ENCODE data around the gene DKK3. TPM values are rescaled to one million over a fixed set of nuclear protein-coding genes. Genes with fewer than 3 reads are reported as not detected.

Gene DKK3
- total and polyA plus RNA-seq, 3 experiments from 2014 or later: 2.4 to 20.4 (median 2.7) TPM

DNA sequence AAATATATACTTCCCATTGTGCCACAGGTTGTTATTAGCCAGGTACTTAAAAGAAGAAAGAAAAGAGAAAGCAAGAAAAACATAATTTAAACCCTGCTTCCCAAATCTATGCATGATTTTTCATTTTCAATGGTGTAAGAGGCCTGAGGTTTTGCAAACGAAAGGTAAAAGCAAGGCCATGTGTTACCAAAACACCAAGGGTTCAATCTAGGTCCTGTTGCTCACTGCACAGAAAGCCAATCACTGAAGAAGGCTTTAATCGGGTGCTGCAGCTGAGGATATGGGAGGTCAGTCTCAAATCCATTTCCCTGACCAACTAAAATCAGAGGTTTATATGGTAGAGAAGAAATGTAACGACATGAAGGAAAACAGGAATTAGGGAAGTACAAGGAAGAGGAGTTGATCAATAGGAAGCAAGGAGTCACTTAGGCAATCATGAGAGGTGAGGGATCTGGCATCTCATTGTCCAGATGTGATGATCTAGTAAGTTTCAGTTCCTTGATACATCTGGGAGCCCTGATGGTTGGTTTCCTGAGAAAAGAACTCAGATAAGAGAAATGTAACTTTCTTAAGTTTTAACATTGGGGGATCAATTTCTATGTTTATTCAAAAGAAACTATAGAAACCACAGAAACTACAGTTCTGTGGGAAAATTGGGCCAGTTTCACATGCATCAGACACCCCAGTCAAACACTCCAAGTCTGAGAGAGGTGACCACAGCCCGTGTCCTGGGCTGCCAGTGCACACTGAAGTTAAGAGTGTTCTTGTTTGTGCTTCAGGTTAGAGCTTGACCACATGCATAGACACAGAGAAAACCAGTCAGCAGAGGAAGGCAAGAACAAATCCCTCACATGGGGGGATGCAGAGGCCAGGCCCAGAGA, 18.1 kb upstream of the DKK3 start:
- Histone ChIP-seq H3K4me1 (ENCODE audit: insufficient read depth, low read length) (no peaks in the 10 kb centered on the region), H3K4me3 (ENCODE audit: low read length) (no peak overlapping the region), H3K27ac (ENCODE audit: low read depth, low read length) (no peak overlapping the region), H3K9me3 (ENCODE audit: low read length) (no peaks in the 10 kb centered on the region), H3K36me3 (ENCODE audit: insufficient read depth, low read length) (no peaks in the 10 kb centered on the region), H3K27me3 (ENCODE audit: insufficient read depth, low read length, poor library complexity, severe bottlenecking) (no peaks in the 10 kb centered on the region)
- DNase-seq: no peak
- Mint-ChIP-seq H3K4me1 (no peaks in the 10 kb centered on the region), H3K4me3 (no peak overlapping the region), H3K27ac (no peak overlapping the region), H3K9me3 (peaks cover 4 to 9% (median 6%) of the 10 kb centered on the region in 5 donors), H3K36me3 (peaks cover 0 to 18% (median 0%) of the 10 kb centered on the region in 3 donors), H3K27me3 (peaks cover 6 to 42% of the 10 kb centered on the region in 2 donors)
- ChIA-PET CTCF (interaction anchor here (0.8 to 1.6 kb wide), 2 partner anchors 18 to 229 kb away, joined by 3 to 6 read pairs; no protein-coding TSS in a partner anchor), POLR2A (no interaction called here)

DNA sequence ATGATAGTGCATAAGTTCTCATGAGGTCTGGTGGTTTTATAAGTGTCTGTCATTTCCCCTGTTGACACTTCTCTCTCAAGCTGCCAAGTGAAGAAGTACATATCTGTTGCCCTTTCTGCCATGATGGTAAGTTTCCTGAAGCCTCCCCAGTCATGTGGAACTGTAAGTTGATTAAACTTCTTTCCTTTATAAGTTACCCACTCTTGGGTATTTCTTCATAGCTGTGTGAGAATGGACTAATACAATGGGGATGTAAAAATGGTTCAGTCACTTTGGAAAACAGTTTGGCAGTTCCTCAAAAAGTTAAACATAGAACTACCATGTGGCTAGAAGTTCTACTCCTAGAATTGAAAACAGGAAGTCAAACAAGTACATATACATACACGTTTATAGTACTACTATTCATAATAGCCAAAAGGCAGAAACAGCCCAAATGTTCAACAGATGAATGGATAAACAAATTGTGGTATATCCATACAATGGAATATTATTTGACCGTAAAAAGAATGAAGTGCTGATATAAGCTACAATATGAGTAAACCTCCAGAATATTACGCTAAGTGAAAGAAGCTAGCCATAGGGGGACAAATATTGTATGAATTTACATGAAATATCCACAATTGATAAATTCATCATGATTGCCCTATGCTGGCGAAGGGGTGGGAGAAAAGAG, 16.0 kb upstream of the DKK3 start:
- no peaks in the 10 kb centered on the region for H3K36me3 ChIP-seq (ENCODE audit: insufficient read depth, low read length)
- Mint-ChIP-seq H3K27me3 (peaks cover 5 to 51% of the 10 kb centered on the region in 2 donors), H3K9me3 (peaks cover 4 to 9% (median 6%) of the 10 kb centered on the region in 5 donors), H3K36me3 (peaks cover 0 to 18% (median 0%) of the 10 kb centered on the region in 3 donors), H3K4me3 (no peak overlapping the region), H3K4me1 (no peaks in the 10 kb centered on the region), H3K27ac (no peak overlapping the region)
- H3K9me3 ChIP-seq (ENCODE audit: low read length): no peaks in the 10 kb centered on the region
- ChIA-PET POLR2A (no interaction called here), CTCF (no interaction called here)
- no peak overlapping the region for H3K4me3 ChIP-seq (ENCODE audit: low read length)
- no peaks in the 10 kb centered on the region for H3K27me3 ChIP-seq (ENCODE audit: insufficient read depth, low read length, poor library complexity, severe bottlenecking)
- no peaks in the 10 kb centered on the region for H3K4me1 ChIP-seq (ENCODE audit: insufficient read depth, low read length)
- H3K27ac ChIP-seq (ENCODE audit: low read depth, low read length): no peak overlapping the region
- DNase-seq: no peak

DNA sequence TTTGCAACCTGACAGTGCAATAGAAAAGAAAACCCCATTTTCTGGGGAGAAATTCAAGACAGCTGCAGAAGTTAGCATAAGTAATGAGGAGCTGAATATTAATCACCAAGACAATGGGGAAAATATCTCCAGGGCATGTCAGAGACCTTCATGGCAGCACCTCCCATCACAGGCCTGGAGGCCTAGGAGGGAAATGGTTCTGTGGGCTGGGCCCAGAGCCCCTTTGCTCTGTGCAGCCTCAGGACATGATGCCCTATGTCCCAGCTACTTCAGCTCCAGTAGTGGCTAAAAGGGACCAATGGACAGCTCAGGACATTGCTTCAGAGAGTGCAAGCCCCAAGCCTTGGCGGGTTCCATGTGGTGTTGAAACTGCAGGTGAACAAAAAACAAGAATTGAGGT, 14.6 kb upstream of the DKK3 start:
- no peak for DNase-seq
- H3K4me3 ChIP-seq (ENCODE audit: low read length): no peak overlapping the region
- H3K27ac Mint-ChIP-seq: no peak overlapping the region
- POLR2A ChIA-PET: no interaction called here
- no peaks in the 10 kb centered on the region for H3K4me1 ChIP-seq (ENCODE audit: insufficient read depth, low read length)
- CTCF ChIA-PET: no interaction called here
- no peaks in the 10 kb centered on the region for H3K27me3 ChIP-seq (ENCODE audit: insufficient read depth, low read length, poor library complexity, severe bottlenecking)
- H3K36me3 Mint-ChIP-seq: peaks cover 0 to 18% (median 0%) of the 10 kb centered on the region in 3 donors
- H3K9me3 ChIP-seq (ENCODE audit: low read length): no peaks in the 10 kb centered on the region
- H3K9me3 Mint-ChIP-seq: peaks cover 4 to 9% (median 6%) of the 10 kb centered on the region in 5 donors
- no peak overlapping the region for H3K27ac ChIP-seq (ENCODE audit: low read depth, low read length)
- H3K27me3 Mint-ChIP-seq: peaks cover 2 to 46% of the 10 kb centered on the region in 2 donors
- H3K4me3 Mint-ChIP-seq: no peak overlapping the region
- no peaks in the 10 kb centered on the region for H3K4me1 Mint-ChIP-seq
- no peaks in the 10 kb centered on the region for H3K36me3 ChIP-seq (ENCODE audit: insufficient read depth, low read length)

DNA sequence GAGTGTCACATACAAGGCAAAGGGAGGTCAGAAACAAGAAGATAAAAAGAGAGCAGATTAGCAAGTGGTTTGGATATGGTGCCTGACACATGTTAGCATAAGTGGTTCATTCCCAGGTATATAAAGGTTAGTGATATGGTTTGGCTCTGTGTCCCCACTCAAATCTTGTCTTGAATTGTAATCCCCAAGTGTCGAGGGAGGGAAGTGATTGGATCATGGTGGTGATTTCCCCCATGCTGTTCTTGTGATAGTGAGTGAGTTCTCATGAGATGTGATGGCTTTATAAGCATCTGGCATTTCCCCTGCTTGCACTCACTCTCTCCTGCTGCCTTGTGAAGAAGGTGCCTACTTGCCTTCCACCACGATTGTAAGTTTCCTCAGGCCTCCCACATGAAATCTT, 12.1 kb upstream of the DKK3 start:
- Mint-ChIP-seq H3K4me1 (no peaks in the 10 kb centered on the region), H3K36me3 (peaks cover 0 to 18% (median 0%) of the 10 kb centered on the region in 3 donors), H3K9me3 (peaks cover 4 to 9% (median 6%) of the 10 kb centered on the region in 5 donors), H3K27ac (no peak overlapping the region), H3K27me3 (peaks cover 5 to 40% of the 10 kb centered on the region in 2 donors), H3K4me3 (no peak overlapping the region)
- ChIA-PET CTCF (no interaction called here), POLR2A (no interaction called here)
- no peak for DNase-seq
- H3K27ac ChIP-seq (ENCODE audit: low read depth, low read length): no peak overlapping the region
- no peak overlapping the region for H3K4me3 ChIP-seq (ENCODE audit: low read length)
- H3K36me3 ChIP-seq (ENCODE audit: insufficient read depth, low read length): no peaks in the 10 kb centered on the region
- no peaks in the 10 kb centered on the region for H3K9me3 ChIP-seq (ENCODE audit: low read length)
- no peaks in the 10 kb centered on the region for H3K27me3 ChIP-seq (ENCODE audit: insufficient read depth, low read length, poor library complexity, severe bottlenecking)
- H3K4me1 ChIP-seq (ENCODE audit: insufficient read depth, low read length): no peaks in the 10 kb centered on the region

DNA sequence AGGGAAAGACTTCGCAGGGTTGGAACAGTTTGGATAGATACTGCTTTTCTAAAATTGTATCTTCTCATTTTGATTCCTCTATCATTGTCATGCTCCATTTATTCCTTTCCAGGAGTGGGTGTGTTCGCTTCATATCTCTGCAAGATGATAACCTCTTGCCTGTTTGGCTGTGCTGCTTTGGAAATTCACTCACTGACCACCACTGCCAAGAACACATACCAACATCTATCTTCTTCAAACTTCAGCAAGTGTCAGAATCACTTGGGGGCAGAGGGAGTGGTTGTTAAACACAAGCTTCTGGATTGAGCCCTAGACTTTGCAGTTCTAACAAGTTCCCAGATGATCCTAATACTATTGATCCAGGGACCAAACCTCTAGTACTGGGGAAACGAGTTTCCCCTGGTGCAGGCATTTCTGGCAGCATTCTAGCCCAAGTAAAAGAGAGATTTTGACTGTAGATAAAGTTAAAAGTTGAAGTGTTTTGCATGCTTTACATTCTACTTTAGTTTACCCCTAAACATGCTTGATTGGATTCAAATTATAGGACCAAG, 11.5 kb upstream of the DKK3 start:
- no peaks in the 10 kb centered on the region for H3K27me3 ChIP-seq (ENCODE audit: insufficient read depth, low read length, poor library complexity, severe bottlenecking)
- no peak overlapping the region for H3K4me3 ChIP-seq (ENCODE audit: low read length)
- Mint-ChIP-seq H3K27ac (no peak overlapping the region), H3K27me3 (peaks cover 5 to 43% of the 10 kb centered on the region in 2 donors), H3K9me3 (peaks cover 4 to 9% (median 6%) of the 10 kb centered on the region in 5 donors), H3K36me3 (peaks cover 0 to 18% (median 0%) of the 10 kb centered on the region in 3 donors), H3K4me3 (no peak overlapping the region), H3K4me1 (no peaks in the 10 kb centered on the region)
- CTCF ChIA-PET: no interaction called here
- H3K9me3 ChIP-seq (ENCODE audit: low read length): no peaks in the 10 kb centered on the region
- POLR2A ChIA-PET: no interaction called here
- no peaks in the 10 kb centered on the region for H3K36me3 ChIP-seq (ENCODE audit: insufficient read depth, low read length)
- no peaks in the 10 kb centered on the region for H3K4me1 ChIP-seq (ENCODE audit: insufficient read depth, low read length)
- no peak overlapping the region for H3K27ac ChIP-seq (ENCODE audit: low read depth, low read length)
- DNase-seq: no peak

DNA sequence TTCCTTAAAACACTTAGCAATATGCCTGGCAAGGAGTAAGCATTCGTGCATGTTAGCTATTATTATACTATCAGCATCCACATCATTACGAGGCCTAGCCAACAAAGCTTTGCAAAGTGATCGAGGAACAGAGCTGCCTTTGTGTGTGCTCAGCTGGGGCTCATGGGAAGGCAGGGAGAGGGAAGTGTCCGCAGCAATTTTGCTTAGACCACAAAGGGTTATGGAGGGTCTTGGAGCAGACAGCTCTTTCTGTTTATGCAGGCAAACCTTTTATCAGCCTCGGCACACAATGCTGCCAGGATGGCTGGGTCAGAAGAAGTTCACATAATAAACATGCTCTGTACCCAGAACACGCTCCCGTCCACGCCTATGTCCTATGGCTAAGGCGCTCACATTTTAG, 10.9 kb upstream of the DKK3 start:
- no peak overlapping the region for H3K4me3 Mint-ChIP-seq
- Histone ChIP-seq H3K4me1 (ENCODE audit: insufficient read depth, low read length) (no peaks in the 10 kb centered on the region), H3K36me3 (ENCODE audit: insufficient read depth, low read length) (no peaks in the 10 kb centered on the region), H3K27ac (ENCODE audit: low read depth, low read length) (no peak overlapping the region), H3K9me3 (ENCODE audit: low read length) (no peaks in the 10 kb centered on the region), H3K27me3 (ENCODE audit: insufficient read depth, low read length, poor library complexity, severe bottlenecking) (no peaks in the 10 kb centered on the region), H3K4me3 (ENCODE audit: low read length) (no peak overlapping the region)
- H3K4me1 Mint-ChIP-seq: no peaks in the 10 kb centered on the region
- H3K27ac Mint-ChIP-seq: peak overlapping the region in 1 of 8 donors; percentile 21
- ChIA-PET POLR2A (no interaction called here), CTCF (interaction anchor here (1.5 kb wide), 1 partner anchor 24 kb away, joined by 3 read pairs; no protein-coding TSS in a partner anchor)
- DNase-seq: no peak
- H3K36me3 Mint-ChIP-seq: peaks cover 0 to 14% (median 0%) of the 10 kb centered on the region in 3 donors
- peaks cover 5 to 42% of the 10 kb centered on the region in 2 donors for H3K27me3 Mint-ChIP-seq
- H3K9me3 Mint-ChIP-seq: peaks cover 2 to 4% (median 2%) of the 10 kb centered on the region in 5 donors

DNA sequence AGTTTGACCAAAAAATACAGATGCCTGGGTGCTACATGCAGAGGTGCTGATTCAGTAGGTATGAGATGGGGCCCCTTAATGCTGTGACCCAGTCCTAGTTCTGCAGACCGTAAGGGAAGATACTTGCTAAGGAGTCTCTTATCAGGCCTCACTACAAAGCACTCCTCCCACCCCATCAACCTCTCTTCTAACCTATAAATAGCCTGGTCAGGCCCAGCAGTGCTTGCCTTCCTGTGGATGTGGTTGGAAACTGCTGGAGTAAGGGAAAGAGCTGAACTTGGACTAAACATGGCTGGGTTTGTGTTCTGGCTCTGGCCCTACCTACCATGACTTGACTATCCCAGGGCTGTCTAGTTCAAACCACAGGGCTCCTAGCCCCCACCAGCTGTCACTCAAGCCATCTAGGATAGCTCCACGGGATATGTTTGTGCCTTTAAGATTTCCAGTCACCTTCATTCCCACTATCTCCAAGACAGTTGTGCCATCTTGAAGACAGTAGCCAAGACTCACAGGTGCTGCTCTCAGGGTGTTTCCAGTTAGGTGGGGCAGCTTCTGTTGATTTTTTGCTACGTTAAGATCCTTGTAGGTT, 9.5 kb upstream of the DKK3 start:
- ChIA-PET POLR2A (no interaction called here), CTCF (interaction anchor here (1.5 kb wide), 1 partner anchor 26 kb away, joined by 3 read pairs; no protein-coding TSS in a partner anchor)
- no peak overlapping the region for H3K27ac Mint-ChIP-seq
- H3K27ac ChIP-seq (ENCODE audit: low read depth, low read length): no peak overlapping the region
- no peaks in the 10 kb centered on the region for H3K27me3 ChIP-seq (ENCODE audit: insufficient read depth, low read length, poor library complexity, severe bottlenecking)
- H3K27me3 Mint-ChIP-seq: peaks cover 5 to 35% of the 10 kb centered on the region in 2 donors
- no peaks in the 10 kb centered on the region for H3K4me1 Mint-ChIP-seq
- no peaks in the 10 kb centered on the region for H3K9me3 Mint-ChIP-seq
- no peaks in the 10 kb centered on the region for H3K4me1 ChIP-seq (ENCODE audit: insufficient read depth, low read length)
- no peak overlapping the region for H3K4me3 Mint-ChIP-seq
- no peaks in the 10 kb centered on the region for H3K9me3 ChIP-seq (ENCODE audit: low read length)
- no peaks in the 10 kb centered on the region for H3K36me3 ChIP-seq (ENCODE audit: insufficient read depth, low read length)
- peaks cover 0 to 4% (median 0%) of the 10 kb centered on the region in 3 donors for H3K36me3 Mint-ChIP-seq
- no peak overlapping the region for H3K4me3 ChIP-seq (ENCODE audit: low read length)
- no peak for DNase-seq

All from CD8-positive, alpha-beta memory T cell (primary cell).